Activated B cell treated with CpG ODN at 0.5 μM for 24 hours (primary cell): Measurements from ENCODE around the gene CCDC88C. TPM values are rescaled to one million over a fixed set of nuclear protein-coding genes. Genes with fewer than 3 reads are reported as not detected.

Source experiments
- ATAC-seq: fragments of 200-7000 bp; cut with Tn5 transposase; one replicate; pipeline ENCODE4 v1.10.0; 2021; ENCODE audit warnings: low read depth, mild to moderate bottlenecking, moderate library complexity
- CTCF ChIA-PET: fragments of 350-600 bp; sonication (Branson Sonifier 250); formaldehyde crosslinking; loops from one replicate; lab custom pipeline; 2021; ENCODE audit warnings: antibody characterized with exemption; lab: Charles Lee
- POLR2A ChIA-PET: fragments of 350-600 bp; sonication (Branson Sonifier 250); formaldehyde crosslinking; loops from one replicate; lab custom pipeline; 2021; ENCODE audit warnings: antibody characterized with exemption; lab: Charles Lee
- DNase-seq: peaks from one replicate; pipeline ENCODE4 v3.0.0; 2022
- H3K27ac Mint-ChIP-seq: one replicate; pipeline ENCODE4 v1.8.0; 2020; ENCODE audit warnings: mixed read lengths
- H3K27me3 Mint-ChIP-seq: one replicate; pipeline ENCODE4 v1.8.0; 2021; ENCODE audit warnings: mixed read lengths
- H3K36me3 Mint-ChIP-seq: one replicate; pipeline ENCODE4 v1.8.0; 2021; ENCODE audit warnings: low read depth, mixed read lengths
- H3K4me1 Mint-ChIP-seq: one replicate; pipeline ENCODE4 v1.8.0; 2021; ENCODE audit warnings: mixed read lengths
- H3K4me3 Mint-ChIP-seq: one replicate; pipeline ENCODE4 v1.8.0; 2020; ENCODE audit warnings: mild to moderate bottlenecking, mixed read lengths
- H3K9me3 Mint-ChIP-seq: one replicate; pipeline ENCODE4 v1.8.0; 2020; ENCODE audit warnings: mixed read lengths
- CTCF ChIP-seq: fragments of 200-600 bp; IDR thresholded peaks from one replicate; pipeline ENCODE4 v1.8.0; 2022; ENCODE audit warnings: antibody characterized with exemption, mild to moderate bottlenecking
- intact Hi-C: fragments of 100-400 bp; cut with micrococcal nuclease; formaldehyde crosslinking; loops from one replicate; pipeline ENCODE4 v1.15.1; 2024
- total RNA-seq: library from RNA; stranded (reverse); gene quantifications from 2 replicates; pipeline ENCODE4 v1.2.3, GENCODE V29; 2022

Gene CCDC88C
- total RNA-seq, 1 donor from 2014 or later: 164 TPM

- Mint-ChIP-seq H3K9me3 (no peaks in the 10 kb centered on the region), H3K4me3 (no peak overlapping the region), H3K36me3 (peaks cover 54% of the 10 kb centered on the region), H3K27me3 (no peaks in the 10 kb centered on the region), H3K4me1 (peaks cover 67% of the 10 kb centered on the region), H3K27ac (no peak overlapping the region)
- POLR2A ChIA-PET: interaction anchor here (3.2 to 3.3 kb wide), 2 partner anchors 16 to 59 kb away, joined by 12 to 33 read pairs; partner anchors contain the start of gene CCDC88C
- intact Hi-C loops: no loop called here
- CTCF ChIA-PET: interaction anchor here (1.3 kb wide), 1 partner anchor 58 kb away, joined by 4 read pairs; no protein-coding TSS in a partner anchor
- DNase-seq (no peak), ATAC-seq (no peak)
- no peak for TF ChIP-seq CTCF
Measured at GRCh38 chr14:91358025-91358319, 59.6 kb downstream of the CCDC88C start.

- Mint-ChIP-seq H3K4me1 (peaks cover 70% of the 10 kb centered on the region), H3K36me3 (peaks cover 59% of the 10 kb centered on the region), H3K27me3 (no peaks in the 10 kb centered on the region), H3K4me3 (no peak overlapping the region), H3K27ac (no peak overlapping the region), H3K9me3 (no peaks in the 10 kb centered on the region)
- POLR2A ChIA-PET: interaction anchor here (1.4 to 3.3 kb wide), 3 partner anchors 16 to 59 kb away, joined by 5 to 33 read pairs (median 12); partner anchors contain the start of gene CCDC88C
- no peak for ATAC-seq
- intact Hi-C loops: no loop called here
- CTCF ChIA-PET: interaction anchor here (1.3 to 3.4 kb wide), 2 partner anchors 33 to 58 kb away, joined by 4 to 23 read pairs; no protein-coding TSS in a partner anchor
- no peak for TF ChIP-seq CTCF
- DNase-seq: no peak
Measured at GRCh38 chr14:91357272-91358024, 60.2 kb downstream of the CCDC88C start.

GRCh38 chr14:91356181-91356763 lies 61.3 kb downstream of the CCDC88C start:
- DNase-seq (no peak), ATAC-seq (peak; percentile 41)
- peak overlapping the region; percentile 3 for H3K27ac Mint-ChIP-seq
- H3K4me3 Mint-ChIP-seq: peak overlapping the region; percentile 74
- no peaks in the 10 kb centered on the region for H3K27me3 Mint-ChIP-seq
- H3K4me1 Mint-ChIP-seq: peaks cover 73% of the 10 kb centered on the region
- H3K9me3 Mint-ChIP-seq: no peaks in the 10 kb centered on the region
- peaks cover 58% of the 10 kb centered on the region for H3K36me3 Mint-ChIP-seq
- POLR2A ChIA-PET: interaction anchor here (0.7 to 3.2 kb wide), 16 partner anchors 8 to 974 kb away, joined by 3 to 33 read pairs (median 4); partner anchors contain the start of gene CCDC88C
- no peak for TF ChIP-seq CTCF
- intact Hi-C loops: loop anchor here (1.0 kb wide), 2 partner anchors 8 to 17 kb away; no protein-coding TSS in a partner anchor
- CTCF ChIA-PET: interaction anchor here (1.2 to 3.4 kb wide), 7 partner anchors 9 to 62 kb away, joined by 3 to 23 read pairs (median 9); partner anchors contain the start of gene CCDC88C

- CTCF ChIA-PET: interaction anchor here (0.9 to 3.4 kb wide), 10 partner anchors 9 to 65 kb away, joined by 3 to 23 read pairs (median 6); partner anchors contain the start of gene CCDC88C
- intact Hi-C loops: loop anchor here (1.0 to 2.0 kb wide), 2 partner anchors 14 to 63 kb away; no protein-coding TSS in a partner anchor
- POLR2A ChIA-PET: interaction anchor here (0.8 to 3.2 kb wide), 10 partner anchors 10 to 973 kb away, joined by 3 to 33 read pairs (median 4); partner anchors contain the start of gene CCDC88C
- DNase-seq: peak; percentile 45
- no peaks in the 10 kb centered on the region for H3K9me3 Mint-ChIP-seq
- peak overlapping the region; percentile 13 for H3K27ac Mint-ChIP-seq
- H3K4me3 Mint-ChIP-seq: peak overlapping the region; percentile 74
- no peaks in the 10 kb centered on the region for H3K27me3 Mint-ChIP-seq
- H3K4me1 Mint-ChIP-seq: peaks cover 81% of the 10 kb centered on the region
- H3K36me3 Mint-ChIP-seq: peaks cover 55% of the 10 kb centered on the region
- ATAC-seq: peak; percentile 47
- no peak for TF ChIP-seq CTCF
Measured at GRCh38 chr14:91354979-91355685, 62.5 kb downstream of the CCDC88C start.
